GM12892 (cell line): ENCODE data around the gene DISP3.

Experiments
- POLR2A ChIP-seq: IDR thresholded peaks from 2 replicates; pipeline ENCODE4 v1.6.1; 2011; ENCODE audit warnings: low read depth, low read length, control low read depth
- TAF1 ChIP-seq: IDR thresholded peaks from 2 replicates; pipeline ENCODE4 v1.6.1; 2011; ENCODE audit warnings: low read depth, mild to moderate bottlenecking, control low read depth, low read length, borderline replicate concordance

GRCh38 chr1:11514366-11514765 lies 35.4 kb downstream of the DISP3 start:
- TF ChIP-seq POLR2A, result no peak
- no peak for TF ChIP-seq TAF1
